GM23248 (cell line): ENCODE results near the gene CNIH3.

Source experiments
- EZH2 ChIP-seq: fragments of 200-600 bp; sonication (generic); IDR thresholded peaks from 2 replicates; pipeline ENCODE4 v1.6.1; 2018; ENCODE audit warnings: antibody characterized with exemption, mild to moderate bottlenecking; ENCODE audit not compliant: insufficient read depth, poor library complexity, severe bottlenecking
- EZH2phosphoT487 ChIP-seq: fragments of 200-600 bp; sonication (generic); IDR thresholded peaks from 2 replicates; pipeline ENCODE4 v1.6.1; 2018; ENCODE audit warnings: antibody characterized with exemption, moderate library complexity, mild to moderate bottlenecking, low read depth; ENCODE audit not compliant: insufficient read depth

GRCh38 chr1:224589006-224589405, 27.1 kb upstream of the CNIH3 start:
- TF ChIP-seq EZH2phosphoT487 (no peak), EZH2 (no peak)
